ENCODE measurements around the gene KIAA1191.
"Not testable (repeated sequence)": the region's sequence is repeated elsewhere in the genome, so short reads cannot be mapped to it uniquely, and the experiment has no call there.

The KIAA1191 gene

GRCh38 chr5:176305356-176305755, 56.2 kb downstream of the KIAA1191 start:
- not testable (repeated sequence) for DNase-seq

All from amniotic stem cell (primary cell).